8988T (cell line): ENCODE data around the gene AIM2.
"Not testable (repeated sequence)": the region's sequence is repeated elsewhere in the genome, so short reads cannot be mapped to it uniquely, and the experiment has no call there.

Experiments used
- DNase-seq: peaks from one replicate; pipeline ENCODE4 v3.0.0; 2011

The AIM2 gene

GRCh38 chr1:159076438-159077119 is at the start of gene AIM2:
Gene AIM2, minus strand, starts transcription at chr1:159076766. Its CDS starts 3,267 bp downstream, at chr1:159073499.
- DNase-seq = no peak

- no peak for DNase-seq
Observed at GRCh38 chr1:159123587-159123986, 47.0 kb upstream of the AIM2 start.

GRCh38 chr1:159122005-159122621 is 45.5 kb upstream of the AIM2 start:
- DNase-seq = no peak

GRCh38 chr1:159121526-159121925 is 45.0 kb upstream of the AIM2 start:
- DNase-seq = no peak

- DNase-seq = no peak
Observed at GRCh38 chr1:159120317-159120716, 43.8 kb upstream of the AIM2 start.

GRCh38 chr1:159113596-159114433 is 37.2 kb upstream of the AIM2 start:
- no peak for DNase-seq

GRCh38 chr1:159103021-159103420 is 26.5 kb upstream of the AIM2 start:
- not testable (repeated sequence) for DNase-seq

GRCh38 chr1:159100589-159100988 is 24.0 kb upstream of the AIM2 start:
- no peak for DNase-seq

- no peak for DNase-seq
Observed at GRCh38 chr1:159098596-159098995, 22.0 kb upstream of the AIM2 start.

- no peak for DNase-seq
Observed at GRCh38 chr1:159092036-159092760, 15.6 kb upstream of the AIM2 start.

- no peak for DNase-seq
Observed at GRCh38 chr1:159091607-159092031, 15.1 kb upstream of the AIM2 start.

GRCh38 chr1:159091180-159091560 is 14.6 kb upstream of the AIM2 start:
- DNase-seq = no peak

- no peak for DNase-seq
Observed at GRCh38 chr1:159090286-159091179, 14.0 kb upstream of the AIM2 start.

- no peak for DNase-seq
Observed at GRCh38 chr1:159089184-159089791, 12.7 kb upstream of the AIM2 start.

GRCh38 chr1:159088546-159089183 is 12.1 kb upstream of the AIM2 start:
- DNase-seq = no peak

- no peak for DNase-seq
Observed at GRCh38 chr1:159088050-159088449, 11.5 kb upstream of the AIM2 start.

GRCh38 chr1:159084867-159085266 is 8.3 kb upstream of the AIM2 start:
- DNase-seq = no peak

- DNase-seq = no peak
Observed at GRCh38 chr1:159084152-159084551, 7.6 kb upstream of the AIM2 start.

GRCh38 chr1:159083013-159083412 is 6.4 kb upstream of the AIM2 start:
- no peak for DNase-seq

GRCh38 chr1:159081626-159082025 is 5.1 kb upstream of the AIM2 start:
- DNase-seq = no peak

GRCh38 chr1:159079525-159079924 is 3.0 kb upstream of the AIM2 start:
- no peak for DNase-seq
